Body of pancreas (tissue), 4 donors: ENCODE data around the gene PBX3.

Experiments used
- POLR2A ChIP-seq, 3 donors: fragments of 450-650 bp; IDR thresholded peaks; one replicate each; pipeline ENCODE4 v1.6.1; 2016; ENCODE audit warnings: antibody characterized with exemption in 3 of 3, mild to moderate bottlenecking in 2 of 3
- TF ChIP-seq, protein P1 (sequence below), 7 experiments: fragments of 450-650 bp in 4 of 7; fragments of 200-600 bp in 3 of 7; sonication (generic) in 3 of 7; IDR thresholded peaks; one replicate each; pipeline ENCODE4 v1.5.1; 2016 to 2019; ENCODE audit warnings: antibody characterized with exemption in 7 of 7

DNA sequence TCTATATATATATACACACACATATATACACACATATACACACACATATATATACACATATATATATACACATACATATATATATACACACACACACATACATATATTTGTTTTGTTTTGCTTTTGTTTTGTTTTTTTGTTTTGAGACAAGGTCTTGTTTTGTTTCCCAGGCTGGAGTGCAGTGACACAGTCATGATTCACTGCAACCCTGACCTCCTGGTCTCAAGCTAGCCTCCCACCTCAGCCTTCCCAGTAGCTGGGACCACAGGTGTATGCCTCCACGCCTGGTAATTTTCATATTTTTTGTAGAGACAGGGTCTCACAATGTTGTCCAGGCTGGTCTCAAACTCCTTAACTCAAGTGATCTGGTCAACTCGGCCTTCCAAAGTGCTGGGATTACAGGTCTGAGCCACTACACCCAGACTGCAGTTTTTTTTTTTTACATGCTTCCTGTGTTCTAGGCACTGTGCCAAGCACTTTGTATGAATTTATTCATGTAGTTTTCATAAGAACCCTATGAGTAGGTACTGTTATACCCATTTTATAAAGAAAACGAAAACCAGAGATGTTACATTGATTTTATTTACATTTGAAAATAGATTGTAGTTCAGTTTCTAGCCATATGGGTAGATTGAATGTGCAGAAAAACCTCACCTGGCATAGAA, 120.7 kb downstream of the PBX3 start:
- TF ChIP-seq, protein P1, sequence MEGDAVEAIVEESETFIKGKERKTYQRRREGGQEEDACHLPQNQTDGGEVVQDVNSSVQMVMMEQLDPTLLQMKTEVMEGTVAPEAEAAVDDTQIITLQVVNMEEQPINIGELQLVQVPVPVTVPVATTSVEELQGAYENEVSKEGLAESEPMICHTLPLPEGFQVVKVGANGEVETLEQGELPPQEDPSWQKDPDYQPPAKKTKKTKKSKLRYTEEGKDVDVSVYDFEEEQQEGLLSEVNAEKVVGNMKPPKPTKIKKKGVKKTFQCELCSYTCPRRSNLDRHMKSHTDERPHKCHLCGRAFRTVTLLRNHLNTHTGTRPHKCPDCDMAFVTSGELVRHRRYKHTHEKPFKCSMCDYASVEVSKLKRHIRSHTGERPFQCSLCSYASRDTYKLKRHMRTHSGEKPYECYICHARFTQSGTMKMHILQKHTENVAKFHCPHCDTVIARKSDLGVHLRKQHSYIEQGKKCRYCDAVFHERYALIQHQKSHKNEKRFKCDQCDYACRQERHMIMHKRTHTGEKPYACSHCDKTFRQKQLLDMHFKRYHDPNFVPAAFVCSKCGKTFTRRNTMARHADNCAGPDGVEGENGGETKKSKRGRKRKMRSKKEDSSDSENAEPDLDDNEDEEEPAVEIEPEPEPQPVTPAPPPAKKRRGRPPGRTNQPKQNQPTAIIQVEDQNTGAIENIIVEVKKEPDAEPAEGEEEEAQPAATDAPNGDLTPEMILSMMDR (IDR thresholded peaks at IDR 0.05) = no peak
- no peak for TF ChIP-seq POLR2A (IDR thresholded peaks at IDR 0.05)
